Activated effector memory CD4-positive, alpha-beta T cell treated with anti-CD3 and anti-CD28 coated beads, Interleukin-2, amount 50 U/mL, for 16 hours (primary cell): ENCODE data around the gene ASAP2.

Source experiments
- DNase-seq: peaks from one replicate; pipeline ENCODE4 v3.0.0-alpha.2; 2020

The ASAP2 gene

GRCh38 chr2:9279426-9279825 is 72.8 kb downstream of the ASAP2 start:
- DNase-seq: no peak

- no peak for DNase-seq
Measured at GRCh38 chr2:9280224-9280623, 73.6 kb downstream of the ASAP2 start.

- DNase-seq: no peak
Measured at GRCh38 chr2:9281145-9281544, 74.5 kb downstream of the ASAP2 start.

GRCh38 chr2:9282128-9283112 is 75.8 kb downstream of the ASAP2 start:
- no peak for DNase-seq

- DNase-seq: no peak
Measured at GRCh38 chr2:9284521-9285297, 78.1 kb downstream of the ASAP2 start.

GRCh38 chr2:9285385-9285920 is 78.8 kb downstream of the ASAP2 start:
- DNase-seq: no peak

GRCh38 chr2:9285921-9286320 is 79.3 kb downstream of the ASAP2 start:
- no peak for DNase-seq

GRCh38 chr2:9286554-9287399 is 80.2 kb downstream of the ASAP2 start:
- no peak for DNase-seq

- DNase-seq: no peak
Measured at GRCh38 chr2:9287400-9288045, 80.9 kb downstream of the ASAP2 start.

- DNase-seq: no peak
Measured at GRCh38 chr2:9288233-9288632, 81.6 kb downstream of the ASAP2 start.

- DNase-seq: no peak
Measured at GRCh38 chr2:9288681-9289338, 82.2 kb downstream of the ASAP2 start.

- no peak for DNase-seq
Measured at GRCh38 chr2:9291331-9291730, 84.7 kb downstream of the ASAP2 start.

GRCh38 chr2:9291866-9292265 is 85.3 kb downstream of the ASAP2 start:
- no peak for DNase-seq

GRCh38 chr2:9292426-9292825 is 85.8 kb downstream of the ASAP2 start:
- DNase-seq: no peak

GRCh38 chr2:9294764-9295163 is 88.2 kb downstream of the ASAP2 start:
- DNase-seq: no peak

- DNase-seq: no peak
Measured at GRCh38 chr2:9296559-9296958, 89.9 kb downstream of the ASAP2 start.

- DNase-seq: no peak
Measured at GRCh38 chr2:9297156-9297555, 90.5 kb downstream of the ASAP2 start.

- no peak for DNase-seq
Measured at GRCh38 chr2:9297807-9298206, 91.2 kb downstream of the ASAP2 start.

GRCh38 chr2:9298583-9298982 is 92.0 kb downstream of the ASAP2 start:
- no peak for DNase-seq

GRCh38 chr2:9299161-9300100 is 92.8 kb downstream of the ASAP2 start:
- DNase-seq: no peak
